SK-N-SH (cell line): Measurements from ENCODE around the gene CHRM1. TPM values are rescaled to one million over a fixed set of nuclear protein-coding genes. Genes with fewer than 3 reads are reported as not detected.

Experiments
- CTCF ChIA-PET: fragments of 300-600, 350-600 bp; formaldehyde crosslinking; extraction: SDS; loops from one replicate; lab custom pipeline; 2021; lab: Yijun Ruan, JAX
- POLR2A ChIA-PET: fragments of 350-600 bp; sonication (Branson Sonifier 250); formaldehyde crosslinking; extraction: SDS; loops from one replicate; lab custom pipeline; 2020; ENCODE audit warnings: antibody characterized with exemption, inconsistent platforms; lab: Yijun Ruan, JAX
- DNase-seq: peaks from one replicate; pipeline ENCODE4 v3.0.0; 2012
- H2AFZ ChIP-seq: fragments of 200-600 bp; sonication (generic); 2 replicates; pipeline ENCODE4 v1.8.1; 2016; ENCODE audit warnings: antibody characterized with exemption, mild to moderate bottlenecking, low read depth
- H3F3A ChIP-seq: fragments of 200-600 bp; sonication (generic); replicated peaks from 2 replicates; pipeline ENCODE3; 2016; ENCODE audit warnings: antibody characterized with exemption, mild to moderate bottlenecking; ENCODE audit not compliant: insufficient read depth
- H3K27ac ChIP-seq, 2 experiments: fragments of 200-500 bp in 1 of 2; fragments of 200-600 bp in 1 of 2; sonication (Bioruptor generic) in 1 of 2; sonication (generic), shearing (Covaris generic) in 1 of 2; 2 replicates each; pipeline versions ENCODE4 v1.5.1 to v1.6.1; 2014 to 2016; ENCODE audit warnings: low read depth in 2 of 2, inconsistent platforms in 1 of 2, low read length in 1 of 2, mild to moderate bottlenecking in 1 of 2, mixed read lengths in 1 of 2
- H3K27me3 ChIP-seq: fragments of 200-600 bp; sonication (generic), shearing (Covaris generic); 2 replicates; pipeline ENCODE4 v1.6.1; 2016; ENCODE audit warnings: mixed run types; ENCODE audit not compliant: insufficient read depth
- H3K36me3 ChIP-seq, 2 experiments: fragments of 200-500 bp in 1 of 2; fragments of 200-600 bp in 1 of 2; sonication (Bioruptor generic) in 1 of 2; sonication (generic) in 1 of 2; replicated peaks in 1 of 2; 2 replicates each; pipeline versions ENCODE3 to v1.5.1; 2014 to 2016; ENCODE audit warnings: low read length in 1 of 2, mild to moderate bottlenecking in 1 of 2; ENCODE audit not compliant: insufficient read depth in 2 of 2, control insufficient read depth in 1 of 2
- H3K4me1 ChIP-seq, 2 experiments: fragments of 200-500 bp in 1 of 2; fragments of 200-600 bp in 1 of 2; sonication (Bioruptor generic) in 1 of 2; sonication (generic), shearing (Covaris generic) in 1 of 2; 2 replicates each; pipeline versions ENCODE4 v1.5.1 to v1.6.1; 2014 to 2016; ENCODE audit warnings: low read depth in 1 of 2, low read length in 1 of 2, mixed run types in 1 of 2; ENCODE audit not compliant: insufficient read depth in 2 of 2, control insufficient read depth in 1 of 2
- H3K4me2 ChIP-seq: fragments of 200-600 bp; sonication (generic), shearing (Covaris generic); 2 replicates; pipeline ENCODE4 v1.6.1; 2017; ENCODE audit warnings: mixed run types
- H3K4me3 ChIP-seq, 2 experiments: fragments of 200-500 bp in 1 of 2; fragments of 200-600 bp in 1 of 2; sonication (Bioruptor generic) in 1 of 2; sonication (generic), shearing (Covaris generic) in 1 of 2; 2 replicates each; pipeline versions ENCODE4 v1.5.1 to v1.8.1; 2014 to 2016; ENCODE audit warnings: low read depth in 2 of 2, inconsistent platforms in 1 of 2, low read length in 1 of 2, mild to moderate bottlenecking in 1 of 2, mixed read lengths in 1 of 2, moderate library complexity in 1 of 2
- H3K79me2 ChIP-seq: fragments of 200-600 bp; sonication (generic); 2 replicates; pipeline ENCODE4 v1.8.1; 2017; ENCODE audit warnings: mild to moderate bottlenecking; ENCODE audit not compliant: insufficient read depth
- H3K9ac ChIP-seq: fragments of 200-600 bp; sonication (generic); 2 replicates; pipeline ENCODE4 v1.6.1; 2017; ENCODE audit warnings: mixed run types
- H3K9me2 ChIP-seq: fragments of 200-600 bp; sonication (generic); 2 replicates; pipeline ENCODE4 v1.6.1; 2017; ENCODE audit warnings: mixed run types
- H3K9me3 ChIP-seq: fragments of 200-600 bp; sonication (generic); 2 replicates; pipeline ENCODE4 v1.6.1; 2017; ENCODE audit warnings: mixed run types, mild to moderate bottlenecking, moderate library complexity
- H4K20me1 ChIP-seq: fragments of 200-600 bp; sonication (generic); 2 replicates; pipeline ENCODE4 v1.6.1; 2017; ENCODE audit warnings: mild to moderate bottlenecking, mixed run types; ENCODE audit not compliant: insufficient read depth
- CHD2 ChIP-seq: fragments of 150-350 bp; IDR thresholded peaks from 2 replicates; pipeline ENCODE4 v1.6.1; 2018; ENCODE audit warnings: low read length; ENCODE audit not compliant: partially characterized antibody
- EZH2phosphoT487 ChIP-seq: fragments of 200-600 bp; sonication (generic); IDR thresholded peaks from 2 replicates; pipeline ENCODE4 v1.6.1; 2017; ENCODE audit warnings: low read depth, mixed run types, mild to moderate bottlenecking, antibody characterized with exemption, moderate library complexity, borderline replicate concordance
- MXI1 ChIP-seq: IDR thresholded peaks from 2 replicates; pipeline ENCODE4 v1.6.1; 2012; ENCODE audit warnings: mild to moderate bottlenecking, low read depth, low read length, improper control_type of control experiment
- RCOR1 ChIP-seq: fragments of 150-350 bp; IDR thresholded peaks from 2 replicates; pipeline ENCODE4 v1.6.1; 2017; ENCODE audit warnings: antibody characterized with exemption, low read length
- SIN3A ChIP-seq: IDR thresholded peaks from 2 replicates; pipeline ENCODE4 v1.6.1; 2012; ENCODE audit warnings: low read depth, mild to moderate bottlenecking, low read length, moderate library complexity, borderline replicate concordance
- SMC3 ChIP-seq: IDR thresholded peaks from 2 replicates; pipeline ENCODE4 v1.6.1; 2012; ENCODE audit warnings: low read depth, low read length, improper control_type of control experiment
- TAF1 ChIP-seq: IDR thresholded peaks from 2 replicates; pipeline ENCODE4 v1.6.1; 2012; ENCODE audit warnings: low read depth, mild to moderate bottlenecking, low read length, moderate library complexity, borderline replicate concordance
- WGBS: methylation state at CpG from one replicate; pipeline ENCODE4 v1.1.6; 2017; ENCODE audit warnings: low lambda C conversion rate; 5-methylcytosine and 5-hydroxymethylcytosine counted together
- polyA plus RNA-seq, 3 experiments: library from polyadenylated mRNA; depleted of rRNA; stranded (reverse); fragments of >200 nt; gene quantifications; 2 replicates each; pipeline ENCODE4 v1.2.3, GENCODE V29; 2012
- TF ChIP-seq, protein P1 (sequence below): fragments of 150-350 bp; IDR thresholded peaks from 2 replicates; pipeline ENCODE4 v1.6.1; 2016; ENCODE audit warnings: mild to moderate bottlenecking, low read depth, low read length
- TF ChIP-seq, protein P2 (sequence below): IDR thresholded peaks from 2 replicates; pipeline ENCODE4 v1.4.0; 2012; ENCODE audit warnings: low read depth
- TF ChIP-seq, protein P3 (sequence below): IDR thresholded peaks from 2 replicates; pipeline ENCODE4 v1.4.0; 2012; ENCODE audit warnings: low read depth, borderline replicate concordance
- TF ChIP-seq, protein P4 (sequence below): fragments of 150-350 bp; IDR thresholded peaks from 2 replicates; pipeline ENCODE4 v1.6.1; 2017; ENCODE audit warnings: antibody characterized with exemption, low read length, low read depth, borderline replicate concordance
- TF ChIP-seq, protein P5 (sequence below): IDR thresholded peaks from 2 replicates; pipeline ENCODE4 v1.4.0; 2012; ENCODE audit warnings: low read depth, borderline replicate concordance

Gene CHRM1
- polyA plus RNA-seq, 1 of the 3 experiments (the other 2 are of a cell fraction), result not detected

DNA sequence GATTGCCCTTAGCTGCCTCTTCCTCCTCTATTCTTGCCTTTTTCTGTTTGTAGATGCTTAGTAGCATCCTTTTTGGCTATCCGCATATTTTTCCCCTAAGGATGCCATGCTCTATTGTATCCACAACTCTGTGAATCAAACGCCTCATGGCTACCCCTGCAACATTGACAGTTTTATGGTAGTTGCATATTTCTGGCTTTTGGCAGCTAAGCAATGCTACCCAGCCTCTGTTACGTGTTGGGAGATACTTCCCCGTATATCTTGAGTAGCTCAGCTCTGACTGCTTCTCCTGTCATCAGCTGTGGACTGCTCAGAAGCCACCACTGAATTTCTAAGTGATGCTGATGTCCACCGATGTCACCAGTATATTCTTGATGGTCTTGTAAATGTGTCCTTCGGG, 55.5 kb downstream of the CHRM1 start:
- no peak for DNase-seq
- H3K9me2 ChIP-seq, result no peaks in the 10 kb centered on the region
- H3K4me1 ChIP-seq, result peaks cover 2 to 6% of the 10 kb centered on the region in 2 experiments; a peak in 2 of 4 replicates
- no peaks in the 10 kb centered on the region for H3K9me3 ChIP-seq
- no peaks in the 10 kb centered on the region for H3K27me3 ChIP-seq
- no peaks in the 10 kb centered on the region for H4K20me1 ChIP-seq
- H2AFZ ChIP-seq, result no peak overlapping the region
- H3K79me2 ChIP-seq, result peaks cover 36% of the 10 kb centered on the region
- no peak overlapping the region for H3K4me3 ChIP-seq
- ChIA-PET CTCF (interaction anchor here (1.9 to 6.9 kb wide), 2 partner anchors 15 to 77 kb away, joined by 6 to 74 read pairs; partner anchors contain the start of genes SLC3A2 and TMEM179B), POLR2A (interaction anchor here (0.7 to 1.9 kb wide), 2 partner anchors 12 to 25 kb away, joined by 3 to 6 read pairs; no protein-coding TSS in a partner anchor)
- H3K36me3 ChIP-seq, result no peaks in the 10 kb centered on the region
- H3K9ac ChIP-seq, result no peak overlapping the region
- H3K27ac ChIP-seq, result no peak overlapping the region
- 92% methylated on average over 6 of the region's 6 CpGs for WGBS
- peaks cover 7% of the 10 kb centered on the region for H3F3A ChIP-seq
- TF ChIP-seq, protein P1, sequence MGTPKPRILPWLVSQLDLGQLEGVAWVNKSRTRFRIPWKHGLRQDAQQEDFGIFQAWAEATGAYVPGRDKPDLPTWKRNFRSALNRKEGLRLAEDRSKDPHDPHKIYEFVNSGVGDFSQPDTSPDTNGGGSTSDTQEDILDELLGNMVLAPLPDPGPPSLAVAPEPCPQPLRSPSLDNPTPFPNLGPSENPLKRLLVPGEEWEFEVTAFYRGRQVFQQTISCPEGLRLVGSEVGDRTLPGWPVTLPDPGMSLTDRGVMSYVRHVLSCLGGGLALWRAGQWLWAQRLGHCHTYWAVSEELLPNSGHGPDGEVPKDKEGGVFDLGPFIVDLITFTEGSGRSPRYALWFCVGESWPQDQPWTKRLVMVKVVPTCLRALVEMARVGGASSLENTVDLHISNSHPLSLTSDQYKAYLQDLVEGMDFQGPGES, result no peak
- TF ChIP-seq EZH2phosphoT487, result no peak
- TF ChIP-seq TAF1, result no peak
- TF ChIP-seq MXI1, result no peak
- no peak for TF ChIP-seq RCOR1
- TF ChIP-seq, protein P2, sequence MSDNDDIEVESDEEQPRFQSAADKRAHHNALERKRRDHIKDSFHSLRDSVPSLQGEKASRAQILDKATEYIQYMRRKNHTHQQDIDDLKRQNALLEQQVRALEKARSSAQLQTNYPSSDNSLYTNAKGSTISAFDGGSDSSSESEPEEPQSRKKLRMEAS, result no peak
- no peak for TF ChIP-seq CHD2
- TF ChIP-seq, protein P3, sequence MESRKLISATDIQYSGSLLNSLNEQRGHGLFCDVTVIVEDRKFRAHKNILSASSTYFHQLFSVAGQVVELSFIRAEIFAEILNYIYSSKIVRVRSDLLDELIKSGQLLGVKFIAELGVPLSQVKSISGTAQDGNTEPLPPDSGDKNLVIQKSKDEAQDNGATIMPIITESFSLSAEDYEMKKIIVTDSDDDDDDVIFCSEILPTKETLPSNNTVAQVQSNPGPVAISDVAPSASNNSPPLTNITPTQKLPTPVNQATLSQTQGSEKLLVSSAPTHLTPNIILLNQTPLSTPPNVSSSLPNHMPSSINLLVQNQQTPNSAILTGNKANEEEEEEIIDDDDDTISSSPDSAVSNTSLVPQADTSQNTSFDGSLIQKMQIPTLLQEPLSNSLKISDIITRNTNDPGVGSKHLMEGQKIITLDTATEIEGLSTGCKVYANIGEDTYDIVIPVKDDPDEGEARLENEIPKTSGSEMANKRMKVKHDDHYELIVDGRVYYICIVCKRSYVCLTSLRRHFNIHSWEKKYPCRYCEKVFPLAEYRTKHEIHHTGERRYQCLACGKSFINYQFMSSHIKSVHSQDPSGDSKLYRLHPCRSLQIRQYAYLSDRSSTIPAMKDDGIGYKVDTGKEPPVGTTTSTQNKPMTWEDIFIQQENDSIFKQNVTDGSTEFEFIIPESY, result no peak
- TF ChIP-seq SIN3A, result no peak
- TF ChIP-seq, protein P4, sequence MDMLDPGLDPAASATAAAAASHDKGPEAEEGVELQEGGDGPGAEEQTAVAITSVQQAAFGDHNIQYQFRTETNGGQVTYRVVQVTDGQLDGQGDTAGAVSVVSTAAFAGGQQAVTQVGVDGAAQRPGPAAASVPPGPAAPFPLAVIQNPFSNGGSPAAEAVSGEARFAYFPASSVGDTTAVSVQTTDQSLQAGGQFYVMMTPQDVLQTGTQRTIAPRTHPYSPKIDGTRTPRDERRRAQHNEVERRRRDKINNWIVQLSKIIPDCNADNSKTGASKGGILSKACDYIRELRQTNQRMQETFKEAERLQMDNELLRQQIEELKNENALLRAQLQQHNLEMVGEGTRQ, result no peak
- TF ChIP-seq, protein P5, sequence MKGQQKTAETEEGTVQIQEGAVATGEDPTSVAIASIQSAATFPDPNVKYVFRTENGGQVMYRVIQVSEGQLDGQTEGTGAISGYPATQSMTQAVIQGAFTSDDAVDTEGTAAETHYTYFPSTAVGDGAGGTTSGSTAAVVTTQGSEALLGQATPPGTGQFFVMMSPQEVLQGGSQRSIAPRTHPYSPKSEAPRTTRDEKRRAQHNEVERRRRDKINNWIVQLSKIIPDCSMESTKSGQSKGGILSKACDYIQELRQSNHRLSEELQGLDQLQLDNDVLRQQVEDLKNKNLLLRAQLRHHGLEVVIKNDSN, result no peak
- TF ChIP-seq SMC3, result no peak
- H3K4me2 ChIP-seq, result no peak overlapping the region
